ENCODE results near the gene RHBDL1. TPM values are rescaled to one million over a fixed set of nuclear protein-coding genes. Genes with fewer than 3 reads are reported as not detected.

RHBDL1 gene
- total RNA-seq, 1 experiment from 2014 or later = 12.7 TPM

DNA sequence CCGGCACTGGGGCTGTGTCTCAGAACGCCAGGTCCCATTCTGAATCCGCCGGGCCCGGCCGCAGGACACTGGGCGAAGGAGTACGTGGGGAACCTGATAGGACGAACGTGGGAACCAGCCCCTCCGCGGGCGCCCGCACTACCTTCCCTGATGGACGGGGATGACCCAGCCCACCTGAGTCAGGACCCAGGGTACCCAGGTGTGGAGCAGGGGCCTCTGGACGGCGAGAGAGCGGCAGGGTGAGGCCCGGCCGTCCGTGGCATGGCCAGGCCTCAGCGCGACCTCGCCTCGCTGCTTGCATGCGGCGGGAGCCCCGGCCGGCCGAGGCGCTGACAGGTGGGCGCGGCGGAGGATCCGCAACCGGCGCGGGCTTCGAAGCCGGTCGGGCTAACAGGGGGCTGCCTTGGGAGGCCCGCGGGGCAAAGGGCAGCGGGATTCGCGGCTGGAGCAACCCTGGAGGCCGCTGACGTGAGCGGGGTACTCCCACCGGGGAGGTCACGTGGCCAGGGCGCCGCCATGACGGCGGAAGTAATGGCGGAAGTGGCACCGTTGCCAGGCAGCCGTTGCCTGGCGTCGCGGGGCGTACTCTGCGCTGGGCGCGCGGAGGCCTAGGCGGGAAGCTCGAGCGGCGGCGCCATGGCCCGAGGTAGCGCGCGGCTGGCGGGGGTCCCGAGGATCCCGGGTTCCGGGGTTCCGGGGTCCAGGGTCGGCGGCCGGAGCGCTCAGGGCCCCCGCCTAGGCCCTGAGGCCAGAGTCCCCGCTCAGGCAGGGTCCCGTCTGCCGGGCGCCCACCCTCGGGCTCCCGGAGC is 26.5 kb upstream of the RHBDL1 start, which contains the start of gene WDR90:
Gene WDR90 (plus strand): TSS at position 585 of the 809 bp plus-strand sequence. CDS start 52 bp downstream, at position 637.
- no peaks in the 10 kb centered on the region for H4K20me1 ChIP-seq (ENCODE audit: insufficient read depth)
- H3K4me1 ChIP-seq (ENCODE audit: control insufficient read depth in 1 of 2, insufficient read depth in 2 of 2, low read length in 2 of 2) = peaks cover 19 to 40% of the 10 kb centered on the region in 2 experiments
- TF ChIP-seq ELF1 (IDR thresholded peaks at IDR 0.05; ENCODE audit: borderline replicate concordance, low read depth) (no peak; the same call in 1 of the 2 replicates), POLR2A (IDR thresholded peaks at IDR 0.05; ENCODE audit: borderline replicate concordance, extremely low read depth, insufficient read depth, insufficient read length) (peak; percentile 44), YY1 (IDR thresholded peaks at IDR 0.05; ENCODE audit: extremely low read depth, insufficient replicate concordance, low read depth, low read length) (peak; percentile 92), CBX3 (IDR thresholded peaks at IDR 0.05; ENCODE audit: low read depth) (no peak), ZFX (IDR thresholded peaks at IDR 0.05) (peak; percentile 96), MAX (IDR thresholded peaks at IDR 0.05) (peak; percentile 90), CTCF (IDR thresholded peaks at IDR 0.05 in 2 of 3, conservative IDR thresholded peaks at IDR 0.05 in 1 of 3; ENCODE audit: borderline replicate concordance in 1 of 3, insufficient read depth in 1 of 3, low read depth in 2 of 3, low read length in 2 of 3) (no peak), SIN3A (IDR thresholded peaks at IDR 0.05; ENCODE audit: low read depth) (peak; percentile 72)
- no peaks in the 10 kb centered on the region for H3K9me3 ChIP-seq (ENCODE audit: control insufficient read depth in 1 of 2, insufficient read depth in 1 of 2, low read depth in 1 of 2, low read length in 2 of 2)
- ChIA-PET POLR2A (no interaction called here), RAD21 (ENCODE audit: low non-redundant PET in 1 of 2, low total read pairs in 2 of 2, uncharacterized antibody in 2 of 2, unreplicated experiment in 2 of 2) (no interaction called here), CTCF (interaction anchor here (1.9 to 2.3 kb wide), 2 partner anchors 11 to 30 kb away, joined by 5 to 13 read pairs; no protein-coding TSS in a partner anchor)
- H3K9ac ChIP-seq (ENCODE audit: low read length) = peak within 1 kb of the TSS; percentile 82
- H2AFZ ChIP-seq (ENCODE audit: low read depth, low read length, poor library complexity, severe bottlenecking) = no peak within 1 kb of the TSS
- H3K4me3 ChIP-seq (replicated peaks in 1 of 2; ENCODE audit: low read depth in 1 of 2, low read length in 2 of 2) = peak within 1 kb of the TSS; percentile 64 to 68
- peaks cover 27% of the 10 kb centered on the region for H3K79me2 ChIP-seq (ENCODE audit: insufficient read depth, low read length)
- DNase-seq (ENCODE audit: low read depth, low spot score) (peak; percentile 59), ATAC-seq (peak; percentile 66)
- no peaks in the 10 kb centered on the region for H3K36me3 ChIP-seq (ENCODE audit: control insufficient read depth in 1 of 2, insufficient read depth in 2 of 2, low read length in 2 of 2)
- no TSS peak for BruUV-seq (replicated peaks)
- intact Hi-C loops (cut with micrococcal nuclease) = no loop called here
- H3K27me3 ChIP-seq (ENCODE audit: insufficient read depth, low read length) = no peaks in the 10 kb centered on the region
- H3K9me2 ChIP-seq (ENCODE audit: insufficient read depth) = no peaks in the 10 kb centered on the region
- peak within 1 kb of the TSS; percentile 96 for H3K27ac ChIP-seq (ENCODE audit: low read depth, low read length)
- peak within 1 kb of the TSS; percentile 84 for H3K4me2 ChIP-seq (ENCODE audit: low read length)

All from HCT116 (cell line).